ENCODE results near the gene MFSD2A.

GRCh38 chr1:39992888-39993287 lies 37.9 kb downstream of the MFSD2A start:
- no peak for TF ChIP-seq CTCF (conservative IDR thresholded peaks at IDR 0.05; ENCODE audit: low read depth, low read length)
- TF ChIP-seq EZH2 (IDR thresholded peaks at IDR 0.05; ENCODE audit: low read length, unreplicated experiment), result no peak

Measured in PC-3 (cell line).